22Rv1 (cell line): Measurements from ENCODE around the gene COG3.

Experiments
- ZFX ChIP-seq: fragments of 450-650 bp; IDR thresholded peaks from 2 replicates; pipeline ENCODE4 v1.6.1; 2017; ENCODE audit warnings: antibody characterized with exemption, borderline replicate concordance
- TF ChIP-seq, protein P1 (sequence below): fragments of 450-650 bp; IDR thresholded peaks from 2 replicates; pipeline ENCODE4 v1.5.1; 2017; ENCODE audit warnings: mild to moderate bottlenecking

DNA sequence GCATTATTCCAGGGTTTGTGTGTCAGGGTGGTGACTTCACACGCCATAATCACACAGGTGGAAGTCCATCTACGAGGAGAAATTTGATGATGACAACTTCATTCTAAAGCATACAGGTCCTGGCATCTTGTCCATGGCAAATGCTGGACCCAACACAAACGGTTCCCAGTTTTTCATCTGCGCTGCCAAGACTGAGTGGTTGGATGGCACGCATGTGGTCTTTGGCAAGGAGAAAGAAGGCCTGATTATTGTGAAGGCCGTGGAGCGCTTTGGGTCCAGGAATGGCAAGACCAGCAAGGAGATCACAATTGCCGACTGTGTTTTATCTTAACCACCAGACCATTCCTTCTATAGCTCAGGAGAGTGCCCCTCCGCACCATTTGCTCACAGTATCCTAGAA is 28.4 kb upstream of the COG3 start:
- TF ChIP-seq, protein P1, sequence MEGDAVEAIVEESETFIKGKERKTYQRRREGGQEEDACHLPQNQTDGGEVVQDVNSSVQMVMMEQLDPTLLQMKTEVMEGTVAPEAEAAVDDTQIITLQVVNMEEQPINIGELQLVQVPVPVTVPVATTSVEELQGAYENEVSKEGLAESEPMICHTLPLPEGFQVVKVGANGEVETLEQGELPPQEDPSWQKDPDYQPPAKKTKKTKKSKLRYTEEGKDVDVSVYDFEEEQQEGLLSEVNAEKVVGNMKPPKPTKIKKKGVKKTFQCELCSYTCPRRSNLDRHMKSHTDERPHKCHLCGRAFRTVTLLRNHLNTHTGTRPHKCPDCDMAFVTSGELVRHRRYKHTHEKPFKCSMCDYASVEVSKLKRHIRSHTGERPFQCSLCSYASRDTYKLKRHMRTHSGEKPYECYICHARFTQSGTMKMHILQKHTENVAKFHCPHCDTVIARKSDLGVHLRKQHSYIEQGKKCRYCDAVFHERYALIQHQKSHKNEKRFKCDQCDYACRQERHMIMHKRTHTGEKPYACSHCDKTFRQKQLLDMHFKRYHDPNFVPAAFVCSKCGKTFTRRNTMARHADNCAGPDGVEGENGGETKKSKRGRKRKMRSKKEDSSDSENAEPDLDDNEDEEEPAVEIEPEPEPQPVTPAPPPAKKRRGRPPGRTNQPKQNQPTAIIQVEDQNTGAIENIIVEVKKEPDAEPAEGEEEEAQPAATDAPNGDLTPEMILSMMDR = no peak
- no peak for TF ChIP-seq ZFX
